Activated gamma-delta T cell treated with anti-CD3 and anti-CD28 coated beads, Interleukin-2, amount 50 U/mL, for 16 hours (primary cell): ENCODE measurements around the gene LRRC36.

Source experiments
- DNase-seq: peaks from one replicate; pipeline ENCODE4 v3.0.0-alpha.2; 2020; ENCODE audit warnings: low read depth

The LRRC36 gene, protein sequence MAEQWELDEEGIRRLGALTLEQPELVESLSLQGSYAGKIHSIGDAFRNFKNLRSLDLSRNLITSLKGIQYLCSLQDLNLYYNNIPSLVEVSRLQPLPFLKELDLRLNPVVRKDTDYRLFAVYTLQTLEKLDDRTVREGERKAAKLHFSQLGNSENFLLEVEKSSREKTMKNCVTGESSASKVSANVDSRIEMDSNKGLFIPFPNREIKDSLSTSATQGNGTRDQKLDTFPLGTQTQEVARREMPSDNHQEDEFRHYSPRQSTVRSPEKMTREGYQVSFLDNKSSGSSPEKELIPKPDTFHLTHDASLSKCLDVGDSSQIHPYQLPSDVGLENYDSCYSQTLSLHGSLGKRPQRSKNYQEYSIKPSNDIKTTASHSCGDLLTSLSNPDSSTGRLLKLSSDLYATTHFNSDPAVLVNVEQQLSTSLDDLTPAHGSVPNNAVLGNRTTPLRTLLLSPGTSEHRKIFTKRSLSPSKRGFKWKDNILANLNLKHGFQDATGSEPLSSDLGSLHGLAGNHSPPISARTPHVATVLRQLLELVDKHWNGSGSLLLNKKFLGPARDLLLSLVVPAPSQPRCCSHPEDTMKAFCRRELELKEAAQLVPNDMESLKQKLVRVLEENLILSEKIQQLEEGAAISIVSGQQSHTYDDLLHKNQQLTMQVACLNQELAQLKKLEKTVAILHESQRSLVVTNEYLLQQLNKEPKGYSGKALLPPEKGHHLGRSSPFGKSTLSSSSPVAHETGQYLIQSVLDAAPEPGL

DNA sequence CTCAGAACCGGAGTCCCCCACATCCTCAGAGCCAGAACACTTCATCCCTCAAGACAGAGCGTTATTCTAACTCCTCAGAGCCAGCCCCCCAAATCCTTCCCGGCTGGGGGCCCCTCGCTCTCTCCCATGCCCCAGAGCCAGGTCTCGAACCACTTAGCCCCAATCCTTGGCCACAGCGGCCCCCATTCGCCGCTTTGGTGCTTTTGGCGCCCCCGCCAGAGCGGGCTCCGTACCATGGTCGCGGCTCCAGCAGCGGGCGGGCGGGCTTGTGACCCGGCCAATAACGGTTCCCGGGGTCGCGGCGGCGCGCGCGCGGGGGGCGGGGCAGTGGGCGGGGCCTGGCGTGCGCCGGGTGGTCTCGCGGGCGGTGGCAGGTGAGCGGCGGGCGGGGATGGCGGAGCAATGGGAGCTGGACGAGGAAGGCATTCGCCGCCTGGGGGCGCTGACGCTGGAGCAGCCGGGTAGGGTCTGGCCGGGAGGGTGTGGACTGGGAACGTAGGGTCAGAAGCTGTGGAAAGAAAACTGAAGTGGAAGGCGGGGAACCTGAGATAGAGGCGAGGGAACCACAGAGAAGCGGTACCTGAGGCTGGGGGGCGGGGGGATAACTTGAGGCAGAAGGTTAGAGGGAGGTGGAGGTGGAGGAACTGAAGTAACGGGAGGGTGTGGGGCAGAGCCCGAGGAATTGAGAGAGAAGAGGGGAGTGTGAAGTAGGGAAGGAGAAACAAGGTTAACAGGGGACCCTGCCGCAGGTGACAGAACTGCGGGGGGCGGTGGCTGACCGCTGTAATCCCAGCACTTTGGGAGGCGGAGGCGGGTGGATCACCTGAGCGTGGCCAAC is at the start of gene LRRC36, which contains the start of gene KCTD19:
Gene LRRC36, plus strand, starts transcription at position 344 of the 838 bp plus-strand sequence. Its CDS starts 48 bp downstream, at position 392.
Gene KCTD19, minus strand, starts transcription at position 270 of the 838 bp plus-strand sequence. Its CDS starts 34 bp downstream, at position 236.
- DNase-seq, result peak; percentile 45

DNA sequence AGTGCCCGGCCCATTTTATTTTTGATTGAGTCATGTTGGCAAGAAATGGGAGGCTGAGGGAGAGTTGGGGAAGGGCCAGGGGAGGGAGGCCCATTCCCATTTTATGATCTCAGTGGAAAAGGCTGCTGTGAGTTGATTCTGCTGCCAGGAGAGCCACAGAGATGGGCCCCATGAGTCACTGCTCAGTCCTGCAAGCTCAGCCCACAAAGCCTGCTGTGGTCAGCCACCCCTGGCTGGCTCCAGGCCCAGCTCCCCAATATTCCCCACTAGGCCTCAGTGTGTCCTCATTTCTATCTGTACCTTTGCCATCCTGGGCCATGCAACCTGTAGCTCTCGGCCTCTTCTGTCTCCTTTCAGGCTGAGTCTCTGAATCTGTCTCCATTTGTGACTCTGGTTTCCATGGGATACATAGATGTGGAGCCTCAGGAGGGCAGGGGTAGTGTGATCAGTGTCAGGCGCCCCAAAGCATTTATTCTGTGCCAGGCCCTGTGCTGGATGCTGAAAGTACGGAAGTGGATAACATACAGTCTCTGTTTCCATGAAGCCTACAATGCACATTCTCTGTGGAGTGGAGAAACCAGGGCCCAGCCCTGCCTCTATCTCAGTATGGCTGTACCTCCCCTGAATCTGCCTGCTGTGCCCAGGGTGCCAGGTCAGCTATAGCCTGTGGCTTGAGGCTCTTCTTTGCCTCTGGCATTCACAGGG is 49.2 kb upstream of the LRRC36 start:
- DNase-seq, result no peak

DNA sequence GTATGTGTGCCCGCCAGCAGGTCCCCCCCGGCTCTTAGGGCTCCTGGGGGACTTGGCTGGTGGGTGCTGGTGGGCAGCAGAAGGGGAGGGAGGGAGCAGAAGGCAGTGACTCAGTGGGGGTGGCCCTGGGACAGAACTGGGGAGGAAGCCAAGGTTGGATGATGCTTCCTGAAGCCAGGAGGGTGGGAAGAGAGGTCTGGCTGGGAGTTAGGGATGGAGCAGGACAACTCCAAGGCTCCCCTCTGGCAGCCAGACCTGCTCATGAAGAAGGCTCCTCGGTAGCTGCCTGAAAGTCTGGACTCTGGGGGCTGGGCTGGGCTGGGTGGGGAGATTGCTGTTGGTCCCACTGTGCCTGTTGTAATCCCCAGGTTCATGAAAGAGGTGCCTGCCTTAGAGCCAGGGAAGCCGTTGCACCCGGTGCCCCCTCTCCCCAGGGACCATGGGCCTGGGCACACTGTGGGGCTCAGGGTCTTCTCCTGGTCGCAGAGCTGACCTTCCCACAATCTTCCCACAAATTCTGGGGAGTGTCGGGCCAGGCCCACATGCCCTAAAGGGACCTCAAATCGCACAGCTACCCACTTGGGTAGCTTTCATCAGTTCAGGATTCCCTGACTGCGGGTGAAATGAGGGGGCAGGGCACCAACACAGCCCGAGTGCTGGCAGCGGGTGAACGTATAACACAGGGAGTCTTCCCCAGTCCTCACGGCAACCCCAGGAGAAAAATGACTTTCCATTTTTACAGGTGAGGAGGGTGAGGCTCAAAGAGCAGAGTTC is 48.4 kb upstream of the LRRC36 start:
- DNase-seq, result no peak

DNA sequence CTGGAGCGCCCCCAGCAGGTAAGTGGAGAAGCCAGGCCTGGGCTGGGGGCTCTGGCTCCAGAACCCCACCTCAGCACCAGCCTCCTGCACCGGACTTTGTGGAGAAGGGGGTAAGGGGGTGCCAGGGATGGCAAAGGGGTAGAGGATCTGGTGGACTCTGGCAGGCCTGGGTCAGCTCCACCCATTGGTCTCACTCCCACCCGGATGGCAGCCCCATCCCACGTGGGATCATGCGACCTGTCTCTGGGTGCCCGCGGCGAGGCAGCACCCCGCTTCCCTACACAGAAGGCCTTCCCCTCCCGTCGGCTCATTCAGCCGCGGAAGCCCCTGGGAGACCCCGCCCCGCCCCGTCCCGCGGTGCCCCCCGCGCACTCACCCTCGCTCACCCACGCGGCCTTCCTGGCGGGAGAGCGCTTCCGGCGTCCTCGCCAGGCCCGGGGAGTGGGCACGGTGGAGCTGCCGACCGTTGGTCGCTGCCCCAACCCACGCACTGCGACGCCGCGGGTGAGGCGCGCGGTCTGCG is 47.8 kb upstream of the LRRC36 start:
- DNase-seq, result no peak

DNA sequence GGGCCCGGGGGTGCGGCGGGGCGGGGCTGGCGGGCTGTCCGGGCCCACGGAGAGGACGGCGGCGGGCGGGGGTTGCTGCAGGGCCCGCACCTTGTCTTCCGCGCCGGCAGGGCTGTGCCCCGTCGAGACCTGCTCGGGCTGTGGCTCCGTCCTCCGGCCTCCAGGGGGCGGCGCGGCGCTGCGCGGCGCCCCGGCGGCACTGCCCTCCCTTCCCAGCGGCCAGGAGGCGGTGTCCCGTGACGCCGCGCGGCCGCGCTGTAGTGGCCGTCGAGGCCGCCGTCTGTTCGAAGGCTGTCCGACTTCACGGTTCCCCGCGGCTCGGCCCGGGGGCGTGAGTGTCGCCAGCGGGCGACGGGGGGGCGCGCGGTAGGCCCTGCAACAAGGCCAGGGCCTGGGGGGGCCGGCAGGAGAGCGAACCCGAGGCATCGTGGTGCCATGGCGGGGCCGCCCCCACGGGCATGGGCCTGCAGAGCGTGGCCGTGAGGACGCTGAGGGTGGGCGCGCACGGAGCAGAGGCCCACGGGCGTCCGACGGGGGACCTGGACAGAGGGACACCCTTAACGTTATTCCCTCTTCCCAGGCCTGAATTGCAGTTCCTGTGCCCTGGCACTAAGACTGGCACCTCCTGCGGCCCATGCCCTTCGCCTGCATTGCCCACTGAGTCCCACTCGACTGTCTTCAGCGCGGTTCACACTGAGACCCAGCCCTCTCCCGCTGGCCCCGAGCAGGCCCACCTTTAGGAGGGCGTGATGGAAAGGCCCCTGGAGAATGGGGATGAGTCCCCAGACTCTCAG is 47.1 kb upstream of the LRRC36 start, which contains the start of gene PLEKHG4:
Gene PLEKHG4, plus strand, starts transcription at position 237 of the 794 bp plus-strand sequence. Its CDS starts 513 bp downstream, at position 750.
- peak; percentile 67 for DNase-seq

DNA sequence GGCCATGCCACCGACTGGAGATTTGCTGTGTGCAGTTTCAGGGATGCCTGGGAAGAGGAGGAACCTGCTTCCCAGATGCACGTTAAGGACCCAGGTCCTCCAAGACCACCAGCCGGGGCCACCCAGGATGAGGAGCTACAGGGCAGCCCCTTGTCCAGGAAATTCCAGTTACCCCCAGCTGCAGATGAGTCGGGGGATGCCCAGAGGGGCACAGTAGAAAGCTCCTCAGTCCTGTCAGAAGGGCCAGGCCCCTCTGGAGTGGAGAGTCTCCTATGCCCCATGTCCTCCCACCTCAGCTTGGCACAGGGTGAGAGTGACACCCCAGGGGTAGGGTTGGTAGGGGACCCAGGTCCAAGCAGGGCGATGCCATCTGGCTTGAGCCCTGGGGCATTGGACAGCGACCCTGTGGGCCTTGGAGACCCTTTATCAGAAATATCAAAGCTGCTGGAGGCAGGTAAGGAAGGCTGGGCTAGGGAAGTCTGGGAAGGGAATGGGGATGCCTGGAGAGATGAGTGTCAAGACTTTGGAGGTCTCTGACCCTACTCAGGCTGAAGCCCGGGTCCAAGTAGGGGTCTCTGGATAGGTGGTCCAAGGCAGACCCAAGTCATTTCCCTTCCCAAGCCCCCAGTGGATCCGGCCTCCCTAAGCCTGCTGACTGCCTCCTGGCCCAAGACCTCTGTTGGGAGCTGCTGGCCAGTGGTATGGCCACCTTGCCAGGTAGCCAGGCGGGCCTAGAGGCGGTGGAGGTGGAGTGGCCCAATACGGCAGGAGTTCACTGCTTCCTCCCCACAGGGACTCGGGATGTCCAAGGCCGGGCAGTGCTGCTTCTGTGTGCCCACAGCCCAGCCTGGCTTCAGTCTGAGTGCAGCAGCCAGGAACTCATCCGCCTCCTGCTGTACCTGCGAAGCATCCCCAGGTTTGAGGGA is 46.3 kb upstream of the LRRC36 start:
- no peak for DNase-seq

DNA sequence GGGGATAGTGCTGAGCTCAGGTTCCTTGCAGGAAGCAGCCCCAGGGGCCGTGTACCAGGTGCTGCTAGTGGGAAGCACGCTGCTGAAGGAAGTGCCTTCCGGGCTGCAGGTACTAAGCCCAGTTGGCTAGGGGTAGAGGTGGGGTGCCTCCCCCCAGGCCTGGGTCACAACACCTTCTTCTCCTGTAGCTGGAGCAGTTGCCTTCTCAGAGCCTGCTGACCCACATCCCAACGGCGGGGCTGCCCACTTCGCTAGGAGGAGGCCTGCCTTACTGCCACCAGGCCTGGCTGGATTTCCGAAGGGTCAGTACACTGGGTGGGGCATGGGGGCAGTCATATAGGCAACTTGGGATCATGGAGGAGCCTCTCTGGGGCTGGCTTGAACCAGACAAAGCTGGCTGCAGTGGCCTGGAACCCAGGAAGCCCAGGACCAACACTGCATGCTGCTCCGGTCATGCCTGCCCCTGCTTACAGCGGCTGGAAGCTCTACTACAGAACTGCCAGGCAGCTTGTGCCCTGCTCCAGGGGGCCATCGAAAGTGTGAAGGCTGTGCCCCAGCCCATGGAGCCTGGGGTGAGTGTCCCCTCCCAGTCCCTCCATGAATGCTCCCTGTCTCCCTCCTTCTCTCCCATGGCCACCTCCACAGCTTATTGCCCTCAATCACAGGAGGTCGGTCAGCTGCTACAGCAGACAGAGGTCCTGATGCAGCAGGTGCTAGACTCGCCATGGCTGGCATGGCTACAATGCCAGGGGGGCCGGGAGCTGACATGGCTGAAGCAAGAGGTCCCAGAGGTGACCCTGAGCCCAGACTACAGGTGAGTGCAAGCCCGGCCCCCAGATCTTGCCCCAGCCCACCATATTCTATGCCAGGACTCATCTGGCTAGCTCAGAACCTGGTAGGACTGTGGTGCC is 44.8 kb upstream of the LRRC36 start:
- DNase-seq, result no peak

DNA sequence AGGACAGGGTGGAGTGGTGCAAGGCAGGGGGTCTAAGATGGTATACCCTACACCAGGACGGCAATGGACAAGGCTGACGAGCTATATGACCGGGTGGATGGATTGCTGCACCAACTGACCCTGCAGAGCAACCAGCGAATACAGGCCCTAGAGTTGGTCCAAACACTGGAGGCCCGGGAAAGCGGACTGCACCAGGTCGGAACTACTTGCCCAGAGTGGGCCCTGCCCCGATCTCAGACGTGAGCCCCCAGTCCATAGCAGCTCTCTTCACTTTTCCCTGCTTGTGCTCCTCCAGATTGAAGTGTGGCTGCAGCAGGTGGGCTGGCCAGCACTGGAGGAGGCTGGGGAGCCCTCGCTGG is 44.2 kb upstream of the LRRC36 start:
- no peak for DNase-seq

DNA sequence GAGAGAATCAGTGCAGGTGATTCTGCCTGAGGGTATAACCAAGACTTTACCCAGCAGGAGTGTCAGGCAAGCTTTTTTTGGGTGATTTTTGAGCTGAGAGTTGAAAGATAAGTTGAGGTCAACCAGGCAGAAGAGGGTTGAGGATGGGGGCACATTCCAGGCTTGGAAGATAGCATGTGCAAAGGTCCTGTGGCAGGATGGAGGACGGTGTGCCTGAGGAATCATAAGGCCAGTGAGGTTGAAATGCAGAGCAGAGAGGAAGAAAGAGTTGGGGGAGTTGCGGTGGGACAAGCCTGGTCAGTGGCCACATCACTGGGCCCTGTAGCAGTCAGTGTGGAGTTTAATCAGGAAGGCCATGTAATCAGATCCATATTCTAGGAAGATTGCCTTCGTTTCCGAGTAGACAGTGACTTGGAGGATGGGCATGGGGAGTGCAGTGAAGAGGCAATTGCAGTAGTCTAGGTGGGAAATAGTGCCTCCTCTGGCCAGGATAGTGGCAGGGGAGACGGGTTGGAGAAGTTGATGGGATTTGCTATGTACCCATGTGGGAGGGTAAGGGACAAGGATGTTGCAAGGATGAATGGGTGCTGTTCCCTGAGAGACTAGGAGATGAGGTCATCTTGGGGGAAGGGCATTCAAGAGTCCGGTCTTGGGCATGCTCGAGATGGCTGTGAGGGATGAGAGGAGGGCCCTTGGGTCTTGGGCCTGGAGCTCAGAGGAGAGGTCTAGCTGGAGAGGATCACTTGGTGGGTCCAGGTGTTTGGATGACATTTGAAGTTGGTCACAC is 43.4 kb upstream of the LRRC36 start:
- DNase-seq, result no peak

DNA sequence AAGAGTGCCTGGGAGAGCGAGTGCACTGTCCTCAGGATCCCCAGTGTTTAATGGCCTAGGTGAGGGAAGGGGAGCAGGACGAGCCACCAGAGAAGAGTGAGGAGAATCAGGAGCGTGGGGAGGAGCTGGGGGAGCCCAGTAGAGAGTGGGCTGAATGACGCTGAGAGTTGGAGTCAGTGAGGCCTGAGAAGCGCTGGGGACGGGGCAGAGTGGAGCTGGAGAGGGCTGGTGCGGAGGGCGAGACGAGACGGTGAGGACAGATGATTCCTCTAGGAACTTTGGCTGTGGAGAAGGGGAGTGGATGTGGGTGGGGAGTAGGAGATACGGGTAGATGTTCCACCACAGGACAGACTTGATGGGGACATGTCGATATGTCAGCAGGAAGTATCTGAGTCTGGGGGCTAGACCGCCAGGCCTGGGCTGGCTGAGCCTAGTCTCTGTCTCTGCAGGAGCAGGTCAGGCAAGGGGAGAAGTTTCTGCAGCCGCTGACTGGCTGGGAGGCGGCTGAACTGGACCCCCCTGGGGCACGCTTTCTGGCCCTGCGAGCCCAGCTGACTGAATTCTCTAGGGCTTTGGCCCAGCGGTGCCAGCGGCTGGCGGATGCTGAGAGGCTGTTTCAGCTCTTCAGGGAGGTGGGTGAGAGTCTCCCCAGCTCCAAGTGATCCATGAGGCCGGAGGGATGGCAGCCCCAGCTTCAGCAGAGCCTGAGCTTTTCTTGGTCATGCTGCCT is 42.6 kb upstream of the LRRC36 start:
- DNase-seq, result no peak

DNA sequence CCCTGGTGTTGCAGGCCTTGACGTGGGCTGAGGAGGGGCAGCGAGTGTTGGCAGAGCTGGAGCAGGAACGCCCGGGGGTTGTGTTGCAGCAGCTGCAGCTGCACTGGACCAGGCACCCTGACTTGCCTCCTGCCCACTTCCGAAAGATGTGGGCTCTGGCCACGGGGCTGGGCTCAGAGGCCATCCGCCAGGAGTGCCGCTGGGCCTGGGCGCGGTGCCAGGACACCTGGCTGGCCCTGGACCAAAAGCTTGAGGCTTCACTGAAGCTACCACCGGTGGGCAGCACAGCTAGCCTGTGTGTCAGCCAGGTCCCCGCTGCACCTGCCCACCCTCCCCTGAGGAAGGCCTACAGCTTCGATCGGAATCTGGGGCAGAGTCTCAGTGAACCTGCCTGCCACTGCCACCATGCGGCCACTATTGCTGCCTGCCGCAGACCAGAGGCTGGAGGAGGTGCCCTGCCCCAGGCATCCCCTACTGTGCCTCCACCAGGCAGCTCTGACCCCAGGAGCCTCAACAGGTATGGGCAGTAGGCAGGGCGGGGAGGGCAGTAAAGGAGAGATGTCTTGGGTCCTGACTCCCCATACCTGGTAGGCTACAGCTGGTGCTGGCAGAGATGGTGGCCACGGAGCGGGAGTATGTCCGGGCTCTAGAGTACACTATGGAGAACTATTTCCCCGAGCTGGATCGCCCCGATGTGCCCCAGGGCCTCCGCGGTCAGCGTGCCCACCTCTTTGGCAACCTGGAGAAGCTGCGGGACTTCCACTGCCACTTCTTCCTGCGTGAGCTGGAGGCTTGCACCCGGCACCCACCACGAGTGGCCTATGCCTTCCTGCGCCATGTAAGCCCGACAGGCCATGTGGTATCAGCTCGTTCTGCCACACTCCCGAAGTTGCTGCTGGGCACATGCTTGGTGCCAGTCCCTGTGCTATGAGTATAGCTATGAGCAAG is 41.6 kb upstream of the LRRC36 start:
- no peak for DNase-seq

DNA sequence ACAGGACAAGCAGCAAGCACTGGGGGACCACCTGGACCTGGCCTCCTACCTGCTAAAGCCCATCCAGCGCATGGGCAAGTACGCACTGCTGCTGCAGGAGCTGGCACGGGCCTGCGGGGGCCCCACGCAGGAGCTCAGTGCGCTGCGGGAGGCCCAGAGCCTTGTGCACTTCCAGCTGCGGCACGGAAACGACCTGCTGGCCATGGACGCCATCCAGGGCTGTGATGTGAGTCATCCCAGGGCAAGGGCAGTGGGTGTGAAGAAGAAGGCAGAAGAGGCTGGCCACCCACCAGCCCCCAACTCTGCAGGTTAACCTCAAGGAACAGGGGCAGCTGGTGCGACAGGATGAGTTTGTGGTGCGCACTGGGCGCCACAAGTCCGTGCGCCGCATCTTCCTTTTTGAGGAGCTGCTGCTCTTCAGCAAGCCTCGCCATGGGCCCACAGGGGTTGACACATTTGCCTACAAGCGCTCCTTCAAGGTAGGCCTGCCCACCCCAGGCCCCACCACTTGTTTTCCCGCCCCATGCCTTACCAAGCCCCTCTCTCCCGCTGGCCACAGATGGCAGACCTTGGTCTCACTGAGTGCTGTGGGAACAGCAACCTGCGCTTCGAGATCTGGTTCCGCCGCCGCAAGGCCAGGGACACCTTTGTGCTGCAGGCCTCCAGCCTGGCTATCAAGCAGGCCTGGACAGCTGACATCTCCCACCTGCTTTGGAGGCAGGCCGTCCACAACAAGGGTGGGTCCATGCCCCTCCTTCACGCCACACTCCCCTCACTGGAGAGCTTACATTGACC is 40.0 kb upstream of the LRRC36 start:
- DNase-seq, result no peak

DNA sequence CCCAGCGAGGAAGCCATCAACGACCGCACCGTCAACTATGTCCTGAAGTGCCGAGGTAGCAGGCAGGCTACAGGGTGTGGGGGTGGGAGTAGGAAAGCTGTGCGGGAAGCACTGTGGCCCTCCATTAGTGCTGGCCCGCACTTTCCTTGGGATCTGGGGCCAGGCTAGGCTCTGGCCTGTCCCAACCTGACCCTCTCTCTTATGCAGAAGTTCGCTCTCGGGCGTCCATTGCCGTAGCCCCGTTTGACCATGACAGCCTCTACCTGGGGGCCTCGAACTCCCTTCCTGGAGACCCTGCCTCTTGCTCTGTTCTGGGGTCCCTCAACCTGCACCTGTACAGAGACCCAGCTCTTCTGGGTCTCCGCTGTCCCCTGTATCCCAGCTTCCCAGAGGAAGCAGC is 38.7 kb upstream of the LRRC36 start:
- no peak for DNase-seq

DNA sequence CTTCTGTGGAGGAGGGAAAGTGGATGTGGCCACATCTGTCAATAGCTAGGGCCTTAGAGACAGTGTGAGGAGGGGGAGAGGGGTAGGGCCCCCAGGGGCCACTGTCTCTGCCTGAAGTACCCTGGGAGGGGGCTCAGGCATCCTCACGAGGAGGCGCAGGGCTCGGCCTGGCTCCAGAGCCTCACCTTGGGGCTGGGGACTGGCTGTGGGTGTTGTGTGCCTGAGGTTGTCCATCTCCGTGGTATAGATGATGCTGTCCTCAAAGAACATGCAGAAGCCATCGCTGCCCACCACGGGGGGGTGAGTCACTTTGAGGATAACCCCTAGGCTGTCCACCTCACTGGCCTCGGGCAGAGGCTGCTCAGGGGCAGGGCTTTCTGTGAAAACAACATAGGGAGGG is 35.2 kb upstream of the LRRC36 start:
- no peak for DNase-seq
